ENCODE measurements around the gene CARD11.

CARD11 gene

DNA sequence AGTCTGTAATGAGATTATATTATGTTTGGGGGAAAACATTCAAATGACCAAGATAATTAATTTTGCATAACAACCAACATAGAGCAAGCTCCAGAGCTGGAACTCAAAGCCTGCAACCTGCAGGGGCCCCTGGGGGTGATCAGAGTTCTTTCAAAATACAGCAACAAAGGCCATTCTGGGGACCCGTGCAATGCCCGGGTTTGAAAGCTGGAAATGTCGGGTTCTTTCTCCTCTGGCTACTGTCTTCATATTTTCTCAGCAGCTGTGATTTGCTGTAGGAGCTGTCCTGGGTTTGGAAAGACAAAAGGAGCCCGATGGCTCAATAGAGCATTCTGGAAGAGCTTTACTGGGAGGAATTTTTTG lies 30.8 kb upstream of the CARD11 start:
- H3K4me3 ChIP-seq (ENCODE audit: control insufficient read depth, low read depth, low read length): no peak overlapping the region
- TF ChIP-seq CTCF (conservative IDR thresholded peaks at IDR 0.05; ENCODE audit: control insufficient read depth, insufficient read depth, low read depth, low read length): no peak
- DNase-seq (ENCODE audit: low read depth): no peak

- TF ChIP-seq CTCF (conservative IDR thresholded peaks at IDR 0.05; ENCODE audit: control insufficient read depth, insufficient read depth, low read depth, low read length): no peak
- no peak for DNase-seq (ENCODE audit: low read depth)
- H3K4me3 ChIP-seq (ENCODE audit: control insufficient read depth, low read depth, low read length): no peak overlapping the region
Observed at GRCh38 chr7:3073763-3074458, 30.2 kb upstream of the CARD11 start.

DNA sequence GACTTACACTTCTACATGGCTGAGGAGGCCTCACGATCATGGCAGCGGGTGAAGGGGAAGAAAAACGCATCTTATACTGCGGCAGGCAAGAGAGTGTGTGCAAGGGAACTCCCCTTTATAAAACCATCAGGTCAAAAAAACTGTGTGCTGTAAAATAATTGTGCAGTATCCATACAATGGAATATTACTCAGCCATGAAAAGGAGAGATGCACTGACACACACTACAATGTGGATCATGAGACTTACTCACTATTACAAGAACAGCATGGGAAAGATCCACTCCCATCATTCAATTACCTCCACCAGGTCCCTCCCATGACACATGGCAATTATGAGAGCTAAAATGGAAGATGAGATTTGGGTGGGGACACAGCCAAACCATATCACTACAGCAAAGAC lies 27.2 kb upstream of the CARD11 start:
- no peak for DNase-seq (ENCODE audit: low read depth)
- no peak overlapping the region for H3K4me3 ChIP-seq (ENCODE audit: control insufficient read depth, low read depth, low read length)
- TF ChIP-seq CTCF (conservative IDR thresholded peaks at IDR 0.05; ENCODE audit: control insufficient read depth, insufficient read depth, low read depth, low read length): no peak

DNA sequence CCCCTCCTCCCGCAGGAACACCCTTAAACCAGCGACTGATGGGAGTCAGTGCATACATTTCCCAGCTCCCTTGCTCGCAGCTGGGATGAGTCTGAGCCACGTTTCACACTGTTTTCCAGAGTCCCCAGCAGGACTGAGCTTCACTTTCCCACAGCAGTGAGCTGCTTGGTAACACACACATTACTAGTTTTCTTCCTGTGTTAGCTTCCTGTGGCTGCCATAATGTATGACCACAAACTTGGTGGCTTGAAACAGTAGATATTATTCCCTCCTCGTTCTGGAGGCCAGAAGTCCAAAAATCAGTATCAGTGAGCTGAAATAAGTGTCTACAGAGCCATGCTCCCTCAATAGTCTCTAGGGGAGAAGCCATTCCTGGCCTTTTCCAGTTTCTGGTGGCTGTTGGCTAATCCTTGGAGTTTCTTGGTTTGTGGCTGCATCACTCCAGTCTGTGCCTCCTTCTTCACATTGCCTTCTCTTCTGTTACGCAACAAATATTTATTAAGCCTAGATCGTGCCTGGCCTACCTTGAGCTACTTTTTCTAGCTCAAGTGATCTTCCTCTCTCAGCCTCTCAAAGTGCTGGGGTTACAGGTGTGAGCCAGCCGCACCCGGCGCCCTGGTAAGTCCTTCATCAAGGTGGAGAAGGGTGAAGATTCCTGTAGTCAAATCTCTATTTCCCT lies 26.2 kb upstream of the CARD11 start:
- no peak for TF ChIP-seq CTCF (conservative IDR thresholded peaks at IDR 0.05; ENCODE audit: control insufficient read depth, insufficient read depth, low read depth, low read length)
- H3K4me3 ChIP-seq (ENCODE audit: control insufficient read depth, low read depth, low read length): no peak overlapping the region
- DNase-seq (ENCODE audit: low read depth): no peak

DNA sequence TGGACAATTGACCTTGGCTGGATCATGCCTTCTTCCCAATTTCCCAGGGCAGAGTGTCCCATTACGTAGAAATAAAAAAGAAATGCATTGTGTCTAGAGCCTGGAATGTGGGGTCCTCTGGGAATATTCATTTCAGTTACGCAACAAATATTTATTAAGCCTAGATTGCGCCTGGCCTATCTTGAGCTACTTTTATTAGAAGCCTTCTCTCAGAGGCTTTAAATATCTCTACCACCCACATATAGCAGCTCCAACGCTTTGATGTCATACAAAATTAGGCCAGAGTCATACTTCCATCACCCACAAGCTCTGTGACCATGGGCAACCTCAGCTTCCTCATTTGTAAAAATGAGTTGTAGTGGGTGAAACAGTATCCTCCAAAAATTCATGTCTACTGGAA lies 24.9 kb upstream of the CARD11 start:
- TF ChIP-seq CTCF (conservative IDR thresholded peaks at IDR 0.05; ENCODE audit: control insufficient read depth, insufficient read depth, low read depth, low read length): no peak
- H3K4me3 ChIP-seq (ENCODE audit: control insufficient read depth, low read depth, low read length): no peak overlapping the region
- peak; percentile 21 for DNase-seq (ENCODE audit: low read depth)

GRCh38 chr7:3067606-3068380 lies 24.1 kb upstream of the CARD11 start:
- no peak for TF ChIP-seq CTCF (conservative IDR thresholded peaks at IDR 0.05; ENCODE audit: control insufficient read depth, insufficient read depth, low read depth, low read length)
- DNase-seq (ENCODE audit: low read depth): no peak
- H3K4me3 ChIP-seq (ENCODE audit: control insufficient read depth, low read depth, low read length): no peak overlapping the region
